HL-60 (cell line): ENCODE results near the gene CYP2R1.

ENCODE experiments used
- POLR2AphosphoS5 ChIP-seq: IDR thresholded peaks from 2 replicates; pipeline ENCODE4 v1.6.1; 2012; ENCODE audit warnings: low read depth
- SPI1 ChIP-seq: IDR thresholded peaks from 2 replicates; pipeline ENCODE4 v1.6.1; 2012; ENCODE audit warnings: low read depth, mild to moderate bottlenecking, borderline replicate concordance
- TF ChIP-seq, protein P1 (sequence below): IDR thresholded peaks from one replicate; pipeline ENCODE4 v1.5.1; 2011; ENCODE audit warnings: low read length, control low read depth, inconsistent platforms; ENCODE audit not compliant: insufficient read depth
- TF ChIP-seq, protein P2 (sequence below): IDR thresholded peaks from 2 replicates; pipeline ENCODE4 v1.6.1; 2012; ENCODE audit warnings: low read depth; ENCODE audit not compliant: insufficient replicate concordance

DNA sequence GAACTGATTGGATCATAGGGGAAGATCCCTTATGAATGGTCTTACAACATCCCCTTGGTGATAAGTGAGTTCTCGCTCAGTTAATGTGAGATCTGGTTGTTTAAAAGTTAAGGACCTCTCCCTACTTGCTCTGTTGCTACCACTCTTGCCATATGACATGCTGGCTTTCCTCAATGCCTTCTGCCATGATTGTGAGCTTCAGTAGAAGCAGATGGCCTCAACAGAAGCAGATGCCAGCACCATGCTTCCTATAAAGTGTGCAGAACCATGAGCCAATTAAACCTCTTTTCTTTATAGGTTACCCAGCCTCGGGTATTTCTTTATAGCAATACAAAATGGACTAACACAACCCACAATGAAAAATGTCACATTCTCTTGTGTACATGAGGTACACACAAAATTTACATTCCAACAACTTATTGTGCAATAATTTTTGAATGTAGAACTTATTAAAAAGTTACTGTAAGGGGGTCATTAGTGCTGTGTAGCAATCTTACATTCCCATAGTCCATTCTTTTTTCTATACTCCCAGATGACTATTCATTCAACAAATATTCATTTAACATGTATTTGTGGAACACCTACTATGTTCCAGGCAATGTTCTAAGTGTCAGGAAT, 10.3 kb downstream of the CYP2R1 start:
- TF ChIP-seq, protein P1, sequence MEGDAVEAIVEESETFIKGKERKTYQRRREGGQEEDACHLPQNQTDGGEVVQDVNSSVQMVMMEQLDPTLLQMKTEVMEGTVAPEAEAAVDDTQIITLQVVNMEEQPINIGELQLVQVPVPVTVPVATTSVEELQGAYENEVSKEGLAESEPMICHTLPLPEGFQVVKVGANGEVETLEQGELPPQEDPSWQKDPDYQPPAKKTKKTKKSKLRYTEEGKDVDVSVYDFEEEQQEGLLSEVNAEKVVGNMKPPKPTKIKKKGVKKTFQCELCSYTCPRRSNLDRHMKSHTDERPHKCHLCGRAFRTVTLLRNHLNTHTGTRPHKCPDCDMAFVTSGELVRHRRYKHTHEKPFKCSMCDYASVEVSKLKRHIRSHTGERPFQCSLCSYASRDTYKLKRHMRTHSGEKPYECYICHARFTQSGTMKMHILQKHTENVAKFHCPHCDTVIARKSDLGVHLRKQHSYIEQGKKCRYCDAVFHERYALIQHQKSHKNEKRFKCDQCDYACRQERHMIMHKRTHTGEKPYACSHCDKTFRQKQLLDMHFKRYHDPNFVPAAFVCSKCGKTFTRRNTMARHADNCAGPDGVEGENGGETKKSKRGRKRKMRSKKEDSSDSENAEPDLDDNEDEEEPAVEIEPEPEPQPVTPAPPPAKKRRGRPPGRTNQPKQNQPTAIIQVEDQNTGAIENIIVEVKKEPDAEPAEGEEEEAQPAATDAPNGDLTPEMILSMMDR: no peak
- no peak for TF ChIP-seq POLR2AphosphoS5
- TF ChIP-seq, protein P2, sequence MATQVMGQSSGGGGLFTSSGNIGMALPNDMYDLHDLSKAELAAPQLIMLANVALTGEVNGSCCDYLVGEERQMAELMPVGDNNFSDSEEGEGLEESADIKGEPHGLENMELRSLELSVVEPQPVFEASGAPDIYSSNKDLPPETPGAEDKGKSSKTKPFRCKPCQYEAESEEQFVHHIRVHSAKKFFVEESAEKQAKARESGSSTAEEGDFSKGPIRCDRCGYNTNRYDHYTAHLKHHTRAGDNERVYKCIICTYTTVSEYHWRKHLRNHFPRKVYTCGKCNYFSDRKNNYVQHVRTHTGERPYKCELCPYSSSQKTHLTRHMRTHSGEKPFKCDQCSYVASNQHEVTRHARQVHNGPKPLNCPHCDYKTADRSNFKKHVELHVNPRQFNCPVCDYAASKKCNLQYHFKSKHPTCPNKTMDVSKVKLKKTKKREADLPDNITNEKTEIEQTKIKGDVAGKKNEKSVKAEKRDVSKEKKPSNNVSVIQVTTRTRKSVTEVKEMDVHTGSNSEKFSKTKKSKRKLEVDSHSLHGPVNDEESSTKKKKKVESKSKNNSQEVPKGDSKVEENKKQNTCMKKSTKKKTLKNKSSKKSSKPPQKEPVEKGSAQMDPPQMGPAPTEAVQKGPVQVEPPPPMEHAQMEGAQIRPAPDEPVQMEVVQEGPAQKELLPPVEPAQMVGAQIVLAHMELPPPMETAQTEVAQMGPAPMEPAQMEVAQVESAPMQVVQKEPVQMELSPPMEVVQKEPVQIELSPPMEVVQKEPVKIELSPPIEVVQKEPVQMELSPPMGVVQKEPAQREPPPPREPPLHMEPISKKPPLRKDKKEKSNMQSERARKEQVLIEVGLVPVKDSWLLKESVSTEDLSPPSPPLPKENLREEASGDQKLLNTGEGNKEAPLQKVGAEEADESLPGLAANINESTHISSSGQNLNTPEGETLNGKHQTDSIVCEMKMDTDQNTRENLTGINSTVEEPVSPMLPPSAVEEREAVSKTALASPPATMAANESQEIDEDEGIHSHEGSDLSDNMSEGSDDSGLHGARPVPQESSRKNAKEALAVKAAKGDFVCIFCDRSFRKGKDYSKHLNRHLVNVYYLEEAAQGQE: no peak
- no peak for TF ChIP-seq SPI1
